ENCODE data around the gene TBC1D14. TPM values are rescaled to one million over a fixed set of nuclear protein-coding genes. Genes with fewer than 3 reads are reported as not detected.

The TBC1D14 gene
- total and polyA plus RNA-seq, 2 of the 8 experiments (the other 6 are each of a cell fraction or from before 2014, with no cell fraction given) = 45.6 to 48.2 TPM

DNA sequence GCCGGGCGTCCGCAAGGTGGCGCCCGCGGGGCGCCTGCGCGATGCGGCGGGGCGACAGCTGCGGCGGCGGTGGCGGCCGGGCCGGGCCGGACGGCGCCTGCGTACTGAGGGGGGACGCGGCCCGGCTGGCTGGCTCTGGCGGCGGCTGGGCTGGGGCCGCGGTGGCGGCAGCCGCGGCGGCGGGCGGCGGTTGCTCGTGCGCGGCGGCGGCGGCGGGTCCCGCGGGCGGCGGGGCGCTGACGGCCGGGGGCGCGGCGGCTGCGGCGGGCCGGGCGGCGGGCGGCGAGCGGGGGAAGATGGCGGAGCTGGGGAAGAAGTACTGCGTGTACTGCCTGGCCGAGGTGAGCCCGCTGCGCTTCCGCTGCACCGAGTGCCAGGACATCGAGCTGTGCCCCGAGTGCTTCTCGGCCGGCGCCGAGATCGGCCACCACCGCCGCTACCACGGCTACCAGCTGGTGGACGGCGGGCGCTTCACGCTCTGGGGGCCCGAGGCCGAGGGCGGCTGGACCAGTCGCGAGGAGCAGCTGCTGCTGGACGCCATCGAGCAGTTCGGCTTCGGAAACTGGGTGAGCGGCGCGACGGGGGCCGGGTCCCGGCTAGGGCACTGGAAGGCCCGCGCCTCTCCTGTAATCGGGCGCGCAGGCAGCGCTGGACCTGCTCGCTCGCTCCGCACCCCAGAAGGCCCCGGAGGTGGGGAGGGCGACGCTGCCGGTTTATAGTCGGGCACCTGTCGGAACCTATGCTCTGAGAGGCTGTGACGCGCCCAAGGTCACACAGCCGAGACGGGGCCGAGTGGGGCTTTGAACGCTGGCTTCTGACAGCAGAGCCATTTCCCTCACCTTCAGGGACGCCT is 133.9 kb downstream of the TBC1D14 start, which contains the start of gene TADA2B (continued):
- TF ChIP-seq SIN3A (conservative IDR thresholded peaks at IDR 0.05 in 1 of 2, IDR thresholded peaks at IDR 0.05 in 1 of 2; ENCODE audit: low read depth in 1 of 2, low read length in 2 of 2) (peak in 1 of 2 experiments; percentile 53; a peak in 1 of 4 replicates), POLR2AphosphoS5 (IDR thresholded peaks at IDR 0.05; ENCODE audit: low read depth, low read length) (peak; percentile 22; the same call in 1 of the 2 replicates), MAFK (IDR thresholded peaks at IDR 0.05; ENCODE audit: low read depth, low read length) (no peak), POLR2A (IDR thresholded peaks at IDR 0.05; ENCODE audit: control extremely low read depth in 1 of 2, low read depth in 2 of 2, low read length in 2 of 2) (no peak; a peak in 2 of 3 replicates), HDAC2 (IDR thresholded peaks at IDR 0.05; ENCODE audit: borderline replicate concordance in 1 of 2, low read depth in 2 of 2, low read length in 2 of 2) (0 out of 4 replicates have a peak, but pooled peaks of 1 of the 2 experiments have one; percentile 65), TAF1 (IDR thresholded peaks at IDR 0.05; ENCODE audit: low read depth, low read length) (peak; percentile 61)
- TF ChIP-seq, protein P1, sequence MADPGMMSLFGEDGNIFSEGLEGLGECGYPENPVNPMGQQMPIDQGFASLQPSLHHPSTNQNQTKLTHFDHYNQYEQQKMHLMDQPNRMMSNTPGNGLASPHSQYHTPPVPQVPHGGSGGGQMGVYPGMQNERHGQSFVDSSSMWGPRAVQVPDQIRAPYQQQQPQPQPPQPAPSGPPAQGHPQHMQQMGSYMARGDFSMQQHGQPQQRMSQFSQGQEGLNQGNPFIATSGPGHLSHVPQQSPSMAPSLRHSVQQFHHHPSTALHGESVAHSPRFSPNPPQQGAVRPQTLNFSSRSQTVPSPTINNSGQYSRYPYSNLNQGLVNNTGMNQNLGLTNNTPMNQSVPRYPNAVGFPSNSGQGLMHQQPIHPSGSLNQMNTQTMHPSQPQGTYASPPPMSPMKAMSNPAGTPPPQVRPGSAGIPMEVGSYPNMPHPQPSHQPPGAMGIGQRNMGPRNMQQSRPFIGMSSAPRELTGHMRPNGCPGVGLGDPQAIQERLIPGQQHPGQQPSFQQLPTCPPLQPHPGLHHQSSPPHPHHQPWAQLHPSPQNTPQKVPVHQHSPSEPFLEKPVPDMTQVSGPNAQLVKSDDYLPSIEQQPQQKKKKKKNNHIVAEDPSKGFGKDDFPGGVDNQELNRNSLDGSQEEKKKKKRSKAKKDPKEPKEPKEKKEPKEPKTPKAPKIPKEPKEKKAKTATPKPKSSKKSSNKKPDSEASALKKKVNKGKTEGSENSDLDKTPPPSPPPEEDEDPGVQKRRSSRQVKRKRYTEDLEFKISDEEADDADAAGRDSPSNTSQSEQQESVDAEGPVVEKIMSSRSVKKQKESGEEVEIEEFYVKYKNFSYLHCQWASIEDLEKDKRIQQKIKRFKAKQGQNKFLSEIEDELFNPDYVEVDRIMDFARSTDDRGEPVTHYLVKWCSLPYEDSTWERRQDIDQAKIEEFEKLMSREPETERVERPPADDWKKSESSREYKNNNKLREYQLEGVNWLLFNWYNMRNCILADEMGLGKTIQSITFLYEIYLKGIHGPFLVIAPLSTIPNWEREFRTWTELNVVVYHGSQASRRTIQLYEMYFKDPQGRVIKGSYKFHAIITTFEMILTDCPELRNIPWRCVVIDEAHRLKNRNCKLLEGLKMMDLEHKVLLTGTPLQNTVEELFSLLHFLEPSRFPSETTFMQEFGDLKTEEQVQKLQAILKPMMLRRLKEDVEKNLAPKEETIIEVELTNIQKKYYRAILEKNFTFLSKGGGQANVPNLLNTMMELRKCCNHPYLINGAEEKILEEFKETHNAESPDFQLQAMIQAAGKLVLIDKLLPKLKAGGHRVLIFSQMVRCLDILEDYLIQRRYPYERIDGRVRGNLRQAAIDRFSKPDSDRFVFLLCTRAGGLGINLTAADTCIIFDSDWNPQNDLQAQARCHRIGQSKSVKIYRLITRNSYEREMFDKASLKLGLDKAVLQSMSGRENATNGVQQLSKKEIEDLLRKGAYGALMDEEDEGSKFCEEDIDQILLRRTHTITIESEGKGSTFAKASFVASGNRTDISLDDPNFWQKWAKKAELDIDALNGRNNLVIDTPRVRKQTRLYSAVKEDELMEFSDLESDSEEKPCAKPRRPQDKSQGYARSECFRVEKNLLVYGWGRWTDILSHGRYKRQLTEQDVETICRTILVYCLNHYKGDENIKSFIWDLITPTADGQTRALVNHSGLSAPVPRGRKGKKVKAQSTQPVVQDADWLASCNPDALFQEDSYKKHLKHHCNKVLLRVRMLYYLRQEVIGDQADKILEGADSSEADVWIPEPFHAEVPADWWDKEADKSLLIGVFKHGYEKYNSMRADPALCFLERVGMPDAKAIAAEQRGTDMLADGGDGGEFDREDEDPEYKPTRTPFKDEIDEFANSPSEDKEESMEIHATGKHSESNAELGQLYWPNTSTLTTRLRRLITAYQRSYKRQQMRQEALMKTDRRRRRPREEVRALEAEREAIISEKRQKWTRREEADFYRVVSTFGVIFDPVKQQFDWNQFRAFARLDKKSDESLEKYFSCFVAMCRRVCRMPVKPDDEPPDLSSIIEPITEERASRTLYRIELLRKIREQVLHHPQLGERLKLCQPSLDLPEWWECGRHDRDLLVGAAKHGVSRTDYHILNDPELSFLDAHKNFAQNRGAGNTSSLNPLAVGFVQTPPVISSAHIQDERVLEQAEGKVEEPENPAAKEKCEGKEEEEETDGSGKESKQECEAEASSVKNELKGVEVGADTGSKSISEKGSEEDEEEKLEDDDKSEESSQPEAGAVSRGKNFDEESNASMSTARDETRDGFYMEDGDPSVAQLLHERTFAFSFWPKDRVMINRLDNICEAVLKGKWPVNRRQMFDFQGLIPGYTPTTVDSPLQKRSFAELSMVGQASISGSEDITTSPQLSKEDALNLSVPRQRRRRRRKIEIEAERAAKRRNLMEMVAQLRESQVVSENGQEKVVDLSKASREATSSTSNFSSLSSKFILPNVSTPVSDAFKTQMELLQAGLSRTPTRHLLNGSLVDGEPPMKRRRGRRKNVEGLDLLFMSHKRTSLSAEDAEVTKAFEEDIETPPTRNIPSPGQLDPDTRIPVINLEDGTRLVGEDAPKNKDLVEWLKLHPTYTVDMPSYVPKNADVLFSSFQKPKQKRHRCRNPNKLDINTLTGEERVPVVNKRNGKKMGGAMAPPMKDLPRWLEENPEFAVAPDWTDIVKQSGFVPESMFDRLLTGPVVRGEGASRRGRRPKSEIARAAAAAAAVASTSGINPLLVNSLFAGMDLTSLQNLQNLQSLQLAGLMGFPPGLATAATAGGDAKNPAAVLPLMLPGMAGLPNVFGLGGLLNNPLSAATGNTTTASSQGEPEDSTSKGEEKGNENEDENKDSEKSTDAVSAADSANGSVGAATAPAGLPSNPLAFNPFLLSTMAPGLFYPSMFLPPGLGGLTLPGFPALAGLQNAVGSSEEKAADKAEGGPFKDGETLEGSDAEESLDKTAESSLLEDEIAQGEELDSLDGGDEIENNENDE (IDR thresholded peaks at IDR 0.05; ENCODE audit: insufficient replicate concordance, low read length) = no peak
